Upper lobe of right lung (tissue), 1 donor: ENCODE measurements around the gene NAA60. TPM values are rescaled to one million over a fixed set of nuclear protein-coding genes. Genes with fewer than 3 reads are reported as not detected.
A peak's percentile ranks its signal among the peaks of the same experiment; 100 is the strongest.

Experiments
- ATAC-seq: fragments of 200-7000 bp; cut with Tn5 transposase; one replicate; pipeline ENCODE4 v1.9.1; 2020; ENCODE audit warnings: mild to moderate bottlenecking, moderate library complexity
- DNase-seq: peaks from one replicate; pipeline ENCODE4 v3.0.0-alpha.2; 2020
- H3K27ac ChIP-seq: fragments of 200-600 bp; one replicate; pipeline ENCODE4 v1.8.0; 2022
- H3K27me3 ChIP-seq: fragments of 200-600 bp; one replicate; pipeline ENCODE4 v1.8.0; 2022; ENCODE audit warnings: mild to moderate bottlenecking
- H3K36me3 ChIP-seq: fragments of 200-600 bp; one replicate; pipeline ENCODE4 v1.8.0; 2022
- H3K4me1 ChIP-seq: fragments of 200-600 bp; one replicate; pipeline ENCODE4 v1.8.0; 2022
- H3K4me3 ChIP-seq: fragments of 200-600 bp; one replicate; pipeline ENCODE4 v1.8.0; 2022; ENCODE audit warnings: mild to moderate bottlenecking
- H3K9me3 ChIP-seq: fragments of 200-600 bp; one replicate; pipeline ENCODE4 v1.8.0; 2022
- CTCF ChIP-seq: fragments of 200-600 bp; IDR thresholded peaks from one replicate; pipeline ENCODE4 v1.8.0; 2022; ENCODE audit warnings: antibody characterized with exemption
- intact Hi-C: fragments of 100-400 bp; cut with DNase I; formaldehyde crosslinking; loops from one replicate; pipeline ENCODE4 v1.11.0; 2022
- total RNA-seq: library from RNA; stranded (reverse); fragmentation: NEBNext Ultra II Directional; extraction: Animal tissue kit (Norgen Biotek cat#: 25700); gene quantifications from one replicate; pipeline ENCODE4 v1.2.1, GENCODE V29; 2021
- donor health status: DM: no; HTN: yes; CAD: no; lungs with severe emphysema.

Gene NAA60
- total RNA-seq, 1 donor from 2014 or later, result 56.2 TPM

- ATAC-seq (no peak), DNase-seq (peak; percentile 8)
- peak overlapping the region; percentile 99 for H3K4me3 ChIP-seq
- intact Hi-C loops, result no loop called here
- TF ChIP-seq CTCF, result no peak
- H3K27me3 ChIP-seq, result no peaks in the 10 kb centered on the region
- peaks cover 11% of the 10 kb centered on the region for H3K4me1 ChIP-seq
- H3K36me3 ChIP-seq, result peaks cover 11% of the 10 kb centered on the region
- H3K9me3 ChIP-seq, result no peaks in the 10 kb centered on the region
- no peak overlapping the region for H3K27ac ChIP-seq
These were observed 58.4 kb downstream of the NAA60 start for GRCh38 chr16:3501783-3502400.

- Histone ChIP-seq H3K36me3 (peaks cover 22% of the 10 kb centered on the region), H3K4me1 (peaks cover 11% of the 10 kb centered on the region), H3K27ac (no peak overlapping the region), H3K9me3 (no peaks in the 10 kb centered on the region), H3K4me3 (no peak overlapping the region), H3K27me3 (no peaks in the 10 kb centered on the region)
- ATAC-seq (no peak), DNase-seq (peak; percentile 37)
- TF ChIP-seq CTCF, result no peak
- intact Hi-C loops, result no loop called here
These were observed 60.0 kb downstream of the NAA60 start for GRCh38 chr16:3503523-3503922.

- Histone ChIP-seq H3K4me1 (no peaks in the 10 kb centered on the region), H3K9me3 (no peaks in the 10 kb centered on the region), H3K27ac (no peak overlapping the region), H3K27me3 (no peaks in the 10 kb centered on the region), H3K4me3 (no peak overlapping the region), H3K36me3 (peaks cover 56% of the 10 kb centered on the region)
- no peak for DNase-seq
- no peak for ATAC-seq
- TF ChIP-seq CTCF, result no peak
- intact Hi-C loops, result no loop called here
These were observed 65.3 kb downstream of the NAA60 start for GRCh38 chr16:3508736-3509135.

GRCh38 chr16:3509470-3509928 lies 66.0 kb downstream of the NAA60 start:
- Histone ChIP-seq H3K36me3 (peaks cover 64% of the 10 kb centered on the region), H3K27ac (no peak overlapping the region), H3K27me3 (no peaks in the 10 kb centered on the region), H3K9me3 (no peaks in the 10 kb centered on the region), H3K4me3 (no peak overlapping the region), H3K4me1 (no peaks in the 10 kb centered on the region)
- no peak for ATAC-seq
- no peak for TF ChIP-seq CTCF
- DNase-seq, result peak; percentile 57
- intact Hi-C loops, result no loop called here

- DNase-seq (peak; percentile 44), ATAC-seq (peak; percentile 79)
- Histone ChIP-seq H3K9me3 (no peaks in the 10 kb centered on the region), H3K27me3 (no peaks in the 10 kb centered on the region), H3K27ac (no peak overlapping the region), H3K4me1 (no peaks in the 10 kb centered on the region), H3K36me3 (peaks cover 73% of the 10 kb centered on the region), H3K4me3 (no peak overlapping the region)
- TF ChIP-seq CTCF, result no peak
- intact Hi-C loops, result no loop called here
These were observed 66.9 kb downstream of the NAA60 start for GRCh38 chr16:3510416-3510815.
